ENCODE results near the gene NMNAT2. TPM values are rescaled to one million over a fixed set of nuclear protein-coding genes. Genes with fewer than 3 reads are reported as not detected.

Gene NMNAT2
- total RNA-seq, 1 donor from 2014 or later, result 2.2 TPM

GRCh38 chr1:183313063-183313462, 105.1 kb downstream of the NMNAT2 start:
- Mint-ChIP-seq H3K27me3 (ENCODE audit: unreplicated experiment) (no peaks in the 10 kb centered on the region), H3K36me3 (ENCODE audit: unreplicated experiment) (no peaks in the 10 kb centered on the region), H3K4me1 (ENCODE audit: unreplicated experiment) (peaks cover 34% of the 10 kb centered on the region), H3K4me3 (ENCODE audit: unreplicated experiment) (no peak overlapping the region), H3K9me3 (ENCODE audit: unreplicated experiment) (no peaks in the 10 kb centered on the region), H3K27ac (ENCODE audit: unreplicated experiment) (no peak overlapping the region)
- no peak for DNase-seq (ENCODE audit: extremely low spot score, unreplicated experiment)
- no peak for TF ChIP-seq CTCF (IDR thresholded peaks at IDR 0.05)

GRCh38 chr1:183310753-183311479, 107.3 kb downstream of the NMNAT2 start:
- DNase-seq (ENCODE audit: extremely low spot score, unreplicated experiment), result no peak
- H3K4me3 Mint-ChIP-seq (ENCODE audit: unreplicated experiment), result no peak overlapping the region
- H3K27ac Mint-ChIP-seq (ENCODE audit: unreplicated experiment), result peak overlapping the region; percentile 56
- peaks cover 36% of the 10 kb centered on the region for H3K4me1 Mint-ChIP-seq (ENCODE audit: unreplicated experiment)
- H3K9me3 Mint-ChIP-seq (ENCODE audit: unreplicated experiment), result no peaks in the 10 kb centered on the region
- H3K36me3 Mint-ChIP-seq (ENCODE audit: unreplicated experiment), result no peaks in the 10 kb centered on the region
- no peaks in the 10 kb centered on the region for H3K27me3 Mint-ChIP-seq (ENCODE audit: unreplicated experiment)
- no peak for TF ChIP-seq CTCF (IDR thresholded peaks at IDR 0.05)

- TF ChIP-seq CTCF (IDR thresholded peaks at IDR 0.05), result no peak
- H3K27me3 Mint-ChIP-seq (ENCODE audit: unreplicated experiment), result no peaks in the 10 kb centered on the region
- no peaks in the 10 kb centered on the region for H3K9me3 Mint-ChIP-seq (ENCODE audit: unreplicated experiment)
- H3K36me3 Mint-ChIP-seq (ENCODE audit: unreplicated experiment), result no peaks in the 10 kb centered on the region
- DNase-seq (ENCODE audit: extremely low spot score, unreplicated experiment), result no peak
- peaks cover 38% of the 10 kb centered on the region for H3K4me1 Mint-ChIP-seq (ENCODE audit: unreplicated experiment)
- H3K4me3 Mint-ChIP-seq (ENCODE audit: unreplicated experiment), result no peak overlapping the region
- no peak overlapping the region for H3K27ac Mint-ChIP-seq (ENCODE audit: unreplicated experiment)
Measured at GRCh38 chr1:183308719-183309118, 109.5 kb downstream of the NMNAT2 start.

GRCh38 chr1:183306317-183307042, 111.7 kb downstream of the NMNAT2 start:
- no peak for DNase-seq (ENCODE audit: extremely low spot score, unreplicated experiment)
- Mint-ChIP-seq H3K4me1 (ENCODE audit: unreplicated experiment) (peaks cover 46% of the 10 kb centered on the region), H3K27ac (ENCODE audit: unreplicated experiment) (no peak overlapping the region), H3K4me3 (ENCODE audit: unreplicated experiment) (no peak overlapping the region), H3K9me3 (ENCODE audit: unreplicated experiment) (no peaks in the 10 kb centered on the region), H3K36me3 (ENCODE audit: unreplicated experiment) (no peaks in the 10 kb centered on the region), H3K27me3 (ENCODE audit: unreplicated experiment) (no peaks in the 10 kb centered on the region)
- TF ChIP-seq CTCF (IDR thresholded peaks at IDR 0.05), result peak; percentile 45

- Mint-ChIP-seq H3K36me3 (ENCODE audit: unreplicated experiment) (no peaks in the 10 kb centered on the region), H3K4me3 (ENCODE audit: unreplicated experiment) (no peak overlapping the region), H3K9me3 (ENCODE audit: unreplicated experiment) (no peaks in the 10 kb centered on the region), H3K27ac (ENCODE audit: unreplicated experiment) (no peak overlapping the region), H3K27me3 (ENCODE audit: unreplicated experiment) (no peaks in the 10 kb centered on the region), H3K4me1 (ENCODE audit: unreplicated experiment) (peaks cover 27% of the 10 kb centered on the region)
- no peak for TF ChIP-seq CTCF (IDR thresholded peaks at IDR 0.05)
- DNase-seq (ENCODE audit: extremely low spot score, unreplicated experiment), result no peak
Measured at GRCh38 chr1:183304440-183305107, 113.6 kb downstream of the NMNAT2 start.

Measured in osteocyte (in vitro differentiated cells).